ENCODE results near the gene PRKACB.
A peak's percentile ranks its signal among the peaks of the same experiment; 100 is the strongest.

PRKACB gene

DNA sequence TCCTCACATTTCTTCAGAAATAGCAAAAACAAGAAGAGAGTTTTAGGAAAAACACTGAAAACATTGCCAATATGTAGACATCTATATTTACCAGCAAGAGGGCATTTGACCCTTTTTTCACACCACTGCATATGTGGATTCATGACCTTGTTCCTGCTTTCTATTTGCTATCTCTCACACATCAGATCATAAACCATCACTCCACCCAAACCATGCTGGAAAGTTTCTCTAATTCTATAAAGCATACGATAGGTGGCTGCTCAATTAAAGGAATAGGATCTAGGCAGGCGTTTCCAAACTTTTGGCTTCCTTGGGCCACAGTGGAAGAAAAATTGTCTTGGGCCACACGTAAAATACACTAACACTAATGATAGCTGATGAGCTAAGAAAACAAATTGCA lies 121.8 kb downstream of the PRKACB start:
- H3K27me3 Mint-ChIP-seq, result no peaks in the 10 kb centered on the region
- H3K27ac Mint-ChIP-seq (ENCODE audit: low read depth), result no peak overlapping the region

GRCh38 chr1:84266748-84267147 lies 122.7 kb downstream of the PRKACB start:
- Mint-ChIP-seq H3K9me3 (no peaks in the 10 kb centered on the region), H3K27me3 (no peaks in the 10 kb centered on the region), H3K4me3 (no peak overlapping the region), H3K27ac (ENCODE audit: low read depth) (no peak overlapping the region), H3K4me1 (peaks cover 8% of the 10 kb centered on the region), H3K36me3 (ENCODE audit: insufficient read depth) (no peaks in the 10 kb centered on the region)
- DNase-seq (ENCODE audit: low spot score in 2 of 2) (no peak), ATAC-seq (replicated peaks; ENCODE audit: extremely low read depth, poor library complexity, severe bottlenecking) (no peak)

More for the DNA sequence above, 121.8 kb downstream of the PRKACB start:
- Mint-ChIP-seq H3K36me3 (ENCODE audit: insufficient read depth) (no peaks in the 10 kb centered on the region), H3K9me3 (no peaks in the 10 kb centered on the region), H3K4me3 (no peak overlapping the region), H3K4me1 (no peaks in the 10 kb centered on the region)
- no peak for ATAC-seq (replicated peaks; ENCODE audit: extremely low read depth, poor library complexity, severe bottlenecking)
- DNase-seq (ENCODE audit: low spot score in 2 of 2), result no peak

DNA sequence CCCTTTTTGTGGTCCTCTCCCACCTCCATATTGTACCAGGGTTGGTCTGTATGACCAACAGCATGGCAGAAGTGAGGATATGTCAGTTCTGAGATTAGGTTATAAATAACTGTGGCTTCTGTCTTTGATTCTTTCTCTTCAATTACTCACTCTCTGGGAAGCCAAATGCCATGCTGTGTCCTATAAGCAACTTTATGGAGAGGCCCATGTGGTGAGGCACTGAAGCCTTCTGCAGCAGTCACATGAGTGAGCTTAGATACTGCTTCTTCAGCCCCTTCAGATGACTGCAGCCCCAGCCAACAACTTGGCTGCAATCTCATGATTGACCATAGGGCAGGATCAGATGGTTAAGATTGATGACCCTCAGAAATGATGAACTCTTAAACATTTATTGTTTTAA lies 123.4 kb downstream of the PRKACB start:
- Mint-ChIP-seq H3K36me3 (ENCODE audit: insufficient read depth) (no peaks in the 10 kb centered on the region), H3K27ac (ENCODE audit: low read depth) (no peak overlapping the region), H3K4me3 (no peak overlapping the region), H3K4me1 (peaks cover 8% of the 10 kb centered on the region), H3K27me3 (no peaks in the 10 kb centered on the region), H3K9me3 (no peaks in the 10 kb centered on the region)
- ATAC-seq (replicated peaks; ENCODE audit: extremely low read depth, poor library complexity, severe bottlenecking) (no peak), DNase-seq (ENCODE audit: low spot score in 2 of 2) (no peak)

GRCh38 chr1:84268346-84268745 lies 124.3 kb downstream of the PRKACB start:
- H3K27ac Mint-ChIP-seq (ENCODE audit: low read depth), result no peak overlapping the region
- no peaks in the 10 kb centered on the region for H3K36me3 Mint-ChIP-seq (ENCODE audit: insufficient read depth)
- DNase-seq (ENCODE audit: low spot score in 2 of 2), result no peak

GRCh38 chr1:84269306-84269705 lies 125.2 kb downstream of the PRKACB start:
- Mint-ChIP-seq H3K4me1 (peaks cover 8% of the 10 kb centered on the region), H3K9me3 (no peaks in the 10 kb centered on the region), H3K27ac (ENCODE audit: low read depth) (no peak overlapping the region), H3K4me3 (no peak overlapping the region), H3K27me3 (no peaks in the 10 kb centered on the region), H3K36me3 (ENCODE audit: insufficient read depth) (no peaks in the 10 kb centered on the region)
- DNase-seq (ENCODE audit: low spot score in 2 of 2) (no peak), ATAC-seq (replicated peaks; ENCODE audit: extremely low read depth, poor library complexity, severe bottlenecking) (no peak)

More at GRCh38 chr1:84268346-84268745, 124.3 kb downstream of the PRKACB start:
- Mint-ChIP-seq H3K4me3 (no peak overlapping the region), H3K9me3 (no peaks in the 10 kb centered on the region), H3K4me1 (peaks cover 8% of the 10 kb centered on the region), H3K27me3 (no peaks in the 10 kb centered on the region)
- ATAC-seq (replicated peaks; ENCODE audit: extremely low read depth, poor library complexity, severe bottlenecking), result no peak

DNA sequence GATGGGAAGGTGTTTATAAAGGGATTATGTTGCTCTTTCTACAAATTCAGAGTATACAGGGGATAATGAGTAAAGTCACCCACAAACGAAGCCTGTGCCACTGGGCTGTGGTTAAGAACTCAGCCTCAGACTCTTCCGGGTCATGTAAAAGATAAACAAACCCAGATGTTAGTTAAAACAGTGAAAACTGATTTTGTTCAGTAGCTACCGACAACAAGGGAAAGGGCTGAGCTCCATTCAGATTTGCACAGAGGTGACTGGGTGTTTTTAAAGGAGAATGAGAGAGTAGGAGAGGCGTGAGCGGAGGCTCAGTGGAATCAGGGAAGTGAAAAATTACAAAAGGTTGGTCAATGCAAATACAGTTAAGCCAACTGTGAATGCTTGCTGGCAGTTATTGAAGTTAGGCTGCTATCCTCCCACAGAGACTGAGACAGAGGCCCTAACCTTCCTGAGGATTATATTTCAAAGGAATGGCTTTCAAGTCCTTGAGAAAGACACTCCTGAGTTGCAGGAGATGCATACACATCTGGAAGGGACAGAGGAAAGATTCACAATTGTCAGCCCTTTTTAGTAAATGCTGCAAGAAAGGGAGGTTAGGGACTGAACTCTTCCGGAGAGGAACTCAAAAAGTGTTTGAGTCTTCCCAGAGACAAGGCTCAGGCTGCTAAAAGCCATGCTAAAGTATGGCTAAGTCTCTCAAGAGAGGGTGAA lies 127.5 kb downstream of the PRKACB start:
- Mint-ChIP-seq H3K27me3 (no peaks in the 10 kb centered on the region), H3K9me3 (no peaks in the 10 kb centered on the region)

GRCh38 chr1:84272401-84272800 lies 128.3 kb downstream of the PRKACB start:
- H3K9me3 Mint-ChIP-seq, result no peaks in the 10 kb centered on the region
- DNase-seq (ENCODE audit: low spot score in 2 of 2) (no peak), ATAC-seq (replicated peaks; ENCODE audit: extremely low read depth, poor library complexity, severe bottlenecking) (no peak)
- H3K27ac Mint-ChIP-seq (ENCODE audit: low read depth), result no peak overlapping the region
- H3K27me3 Mint-ChIP-seq, result no peaks in the 10 kb centered on the region
- H3K4me3 Mint-ChIP-seq, result no peak overlapping the region
- H3K36me3 Mint-ChIP-seq (ENCODE audit: insufficient read depth), result no peaks in the 10 kb centered on the region
- peaks cover 8% of the 10 kb centered on the region for H3K4me1 Mint-ChIP-seq

More for the DNA sequence above, 127.5 kb downstream of the PRKACB start:
- no peaks in the 10 kb centered on the region for H3K36me3 Mint-ChIP-seq (ENCODE audit: insufficient read depth)
- H3K27ac Mint-ChIP-seq (ENCODE audit: low read depth), result peak overlapping the region; percentile 9
- ATAC-seq (replicated peaks; ENCODE audit: extremely low read depth, poor library complexity, severe bottlenecking) (peak; percentile 28), DNase-seq (ENCODE audit: low spot score in 2 of 2) (no peak)
- H3K4me1 Mint-ChIP-seq, result peaks cover 8% of the 10 kb centered on the region
- no peak overlapping the region for H3K4me3 Mint-ChIP-seq

DNA sequence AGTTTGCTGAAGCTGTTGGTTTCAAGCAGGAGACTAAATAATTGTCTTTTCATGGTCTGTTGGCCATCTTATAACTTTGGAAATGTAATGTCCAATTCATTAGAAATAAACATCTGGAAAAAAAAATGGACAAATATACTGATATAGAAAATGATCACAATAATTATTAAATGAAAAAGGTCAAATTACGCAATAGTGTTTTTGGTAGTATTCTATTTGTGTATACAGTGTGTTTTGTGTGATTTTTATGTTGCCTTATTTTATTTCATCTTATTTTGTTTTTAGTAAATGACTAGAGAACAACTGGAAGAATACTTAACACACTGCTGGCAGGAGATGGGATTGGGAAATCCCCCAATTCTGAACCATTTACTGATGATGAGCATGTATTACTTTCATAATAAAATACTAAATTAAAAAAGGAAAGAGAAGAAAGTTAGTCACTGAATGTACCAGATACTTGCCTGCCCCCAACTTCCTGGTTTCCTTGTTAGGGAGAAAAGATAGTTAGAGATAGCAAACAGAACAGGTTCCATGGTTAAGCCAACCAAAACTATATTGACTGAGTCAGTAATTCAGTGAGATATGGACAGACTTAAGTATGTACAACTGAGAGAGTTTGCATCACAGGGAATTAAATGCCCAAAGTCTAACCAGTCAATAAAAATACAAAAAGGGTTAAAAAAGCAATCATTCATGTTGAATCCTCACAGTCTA lies 133.4 kb downstream of the PRKACB start:
- no peaks in the 10 kb centered on the region for H3K9me3 Mint-ChIP-seq
- H3K36me3 Mint-ChIP-seq (ENCODE audit: insufficient read depth), result peaks cover 4% of the 10 kb centered on the region
- DNase-seq (ENCODE audit: low spot score in 2 of 2) (no peak), ATAC-seq (replicated peaks; ENCODE audit: extremely low read depth, poor library complexity, severe bottlenecking) (no peak)
- H3K4me3 Mint-ChIP-seq, result no peak overlapping the region
- H3K27ac Mint-ChIP-seq (ENCODE audit: low read depth), result no peak overlapping the region
- no peaks in the 10 kb centered on the region for H3K4me1 Mint-ChIP-seq
- H3K27me3 Mint-ChIP-seq, result peaks cover 4% of the 10 kb centered on the region

GRCh38 chr1:84278905-84279304 lies 134.8 kb downstream of the PRKACB start:
- H3K27me3 Mint-ChIP-seq, result peaks cover 19% of the 10 kb centered on the region
- H3K4me3 Mint-ChIP-seq, result no peak overlapping the region
- H3K4me1 Mint-ChIP-seq, result no peaks in the 10 kb centered on the region
- ATAC-seq (replicated peaks; ENCODE audit: extremely low read depth, poor library complexity, severe bottlenecking), result no peak
- H3K36me3 Mint-ChIP-seq (ENCODE audit: insufficient read depth), result peaks cover 4% of the 10 kb centered on the region
- H3K9me3 Mint-ChIP-seq, result no peaks in the 10 kb centered on the region
- H3K27ac Mint-ChIP-seq (ENCODE audit: low read depth), result no peak overlapping the region
- no peak for DNase-seq (ENCODE audit: low spot score in 2 of 2)

DNA sequence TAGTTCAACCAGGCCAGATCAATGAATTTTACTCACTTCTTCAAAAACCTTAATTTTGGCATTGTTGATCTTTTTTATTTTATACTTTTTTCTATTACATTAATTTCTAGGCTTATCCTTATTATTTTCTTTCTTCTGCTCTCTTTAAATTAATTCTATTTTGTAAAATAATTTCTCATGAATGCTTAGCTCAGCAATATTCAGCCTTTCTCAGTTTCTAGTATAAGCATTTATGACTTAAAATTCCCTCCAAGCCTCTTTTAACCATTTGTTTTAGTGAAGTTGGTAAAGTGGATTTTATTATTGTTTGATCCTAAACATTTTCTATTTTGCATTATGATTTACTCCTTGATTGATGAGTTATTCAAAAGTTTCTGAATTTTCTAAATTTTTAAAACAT lies 136.8 kb downstream of the PRKACB start:
- DNase-seq (ENCODE audit: low spot score in 2 of 2) (no peak), ATAC-seq (replicated peaks; ENCODE audit: extremely low read depth, poor library complexity, severe bottlenecking) (no peak)
- no peaks in the 10 kb centered on the region for H3K4me1 Mint-ChIP-seq
- no peak overlapping the region for H3K4me3 Mint-ChIP-seq
- no peak overlapping the region for H3K27ac Mint-ChIP-seq (ENCODE audit: low read depth)
- peaks cover 39% of the 10 kb centered on the region for H3K27me3 Mint-ChIP-seq
- H3K36me3 Mint-ChIP-seq (ENCODE audit: insufficient read depth), result peaks cover 4% of the 10 kb centered on the region
- H3K9me3 Mint-ChIP-seq, result peaks cover 1% of the 10 kb centered on the region

DNA sequence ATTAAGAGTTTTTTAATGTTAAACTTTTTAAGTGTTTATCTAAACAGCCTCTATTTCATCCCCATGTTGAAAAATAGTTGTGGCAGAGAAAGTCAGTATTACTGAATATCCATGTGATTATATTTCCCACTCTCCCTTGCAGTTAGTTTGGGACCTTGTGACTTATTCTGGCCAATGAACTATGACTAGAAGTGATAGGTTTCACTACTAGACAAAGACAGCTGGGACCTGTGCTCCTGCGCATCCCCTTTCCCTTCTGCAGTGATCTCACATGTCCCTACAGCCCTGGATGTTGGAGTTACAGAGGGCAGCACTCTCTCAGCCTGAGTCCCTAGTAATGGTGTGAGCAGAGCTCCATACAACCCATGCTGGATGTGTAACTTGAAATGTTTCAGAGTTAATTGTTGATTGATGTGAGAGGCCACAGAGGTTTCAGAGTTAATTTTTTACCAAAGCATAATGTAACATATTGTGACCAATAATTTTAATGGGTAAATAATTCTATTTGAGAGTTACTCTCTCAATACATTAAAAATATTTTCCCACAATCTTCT lies 138.8 kb downstream of the PRKACB start:
- H3K4me3 Mint-ChIP-seq, result no peak overlapping the region
- H3K27ac Mint-ChIP-seq (ENCODE audit: low read depth), result no peak overlapping the region
- peaks cover 5% of the 10 kb centered on the region for H3K9me3 Mint-ChIP-seq
- no peak for ATAC-seq (replicated peaks; ENCODE audit: extremely low read depth, poor library complexity, severe bottlenecking)
- H3K36me3 Mint-ChIP-seq (ENCODE audit: insufficient read depth), result peaks cover 4% of the 10 kb centered on the region
- no peak for DNase-seq (ENCODE audit: low spot score in 2 of 2)
- H3K27me3 Mint-ChIP-seq, result peaks cover 47% of the 10 kb centered on the region
- no peaks in the 10 kb centered on the region for H3K4me1 Mint-ChIP-seq

DNA sequence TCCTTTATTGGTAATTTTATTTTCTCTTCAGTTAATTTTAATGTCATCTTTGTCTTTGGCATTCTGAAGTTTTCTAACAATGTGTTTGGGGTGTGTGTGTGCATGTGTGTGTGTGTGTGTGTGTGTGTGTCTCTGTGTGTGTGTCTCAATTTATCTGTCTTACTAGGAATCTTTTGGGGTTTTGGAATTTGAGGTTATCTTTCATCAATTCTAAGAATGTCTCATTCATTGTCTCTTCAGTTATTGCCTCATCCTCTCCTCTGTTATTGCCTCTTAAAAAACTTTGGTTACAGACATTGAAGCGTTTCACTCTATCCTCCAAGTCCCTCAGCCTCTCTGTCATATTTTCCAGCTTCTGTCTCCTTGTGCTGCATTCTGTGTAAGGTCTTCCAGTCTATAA lies 139.3 kb downstream of the PRKACB start:
- H3K27ac Mint-ChIP-seq (ENCODE audit: low read depth), result no peak overlapping the region
- peaks cover 5% of the 10 kb centered on the region for H3K9me3 Mint-ChIP-seq
- H3K36me3 Mint-ChIP-seq (ENCODE audit: insufficient read depth), result peaks cover 4% of the 10 kb centered on the region
- H3K27me3 Mint-ChIP-seq, result peaks cover 47% of the 10 kb centered on the region
- no peak for ATAC-seq (replicated peaks; ENCODE audit: extremely low read depth, poor library complexity, severe bottlenecking)
- no peaks in the 10 kb centered on the region for H3K4me1 Mint-ChIP-seq
- DNase-seq (ENCODE audit: low spot score in 2 of 2), result no peak
- no peak overlapping the region for H3K4me3 Mint-ChIP-seq

- no peak for DNase-seq (ENCODE audit: low spot score in 2 of 2)
- Mint-ChIP-seq H3K27me3 (peaks cover 49% of the 10 kb centered on the region), H3K4me1 (no peaks in the 10 kb centered on the region), H3K4me3 (no peak overlapping the region), H3K9me3 (peaks cover 11% of the 10 kb centered on the region), H3K27ac (ENCODE audit: low read depth) (no peak overlapping the region), H3K36me3 (ENCODE audit: insufficient read depth) (no peaks in the 10 kb centered on the region)
- ATAC-seq (replicated peaks; ENCODE audit: extremely low read depth, poor library complexity, severe bottlenecking), result no peak
Measured at GRCh38 chr1:84286071-84286470, 142.0 kb downstream of the PRKACB start.

All from central memory CD8-positive, alpha-beta T cell (primary cell).